Mesendoderm (in vitro differentiated cells): ENCODE results near the gene BICRAL.

Source experiments
- DNase-seq: peaks from one replicate; pipeline ENCODE4 v3.0.0; 2013
- H2AK5ac ChIP-seq: 2 replicates; pipeline ENCODE4 v1.6.1; 2013; ENCODE audit warnings: low read length, inconsistent platforms
- H2BK120ac ChIP-seq: 2 replicates; pipeline ENCODE4 v1.6.1; 2013; ENCODE audit warnings: low read depth, mild to moderate bottlenecking, low read length, moderate library complexity, mixed read lengths
- H2BK15ac ChIP-seq: replicated peaks from 2 replicates; pipeline ENCODE4 v1.6.1; 2013; ENCODE audit warnings: low read depth, mild to moderate bottlenecking, moderate library complexity
- H2BK5ac ChIP-seq: 2 replicates; pipeline ENCODE4 v1.6.1; 2013; ENCODE audit warnings: low read length, inconsistent platforms
- H3K18ac ChIP-seq: 2 replicates; pipeline ENCODE4 v1.6.1; 2013; ENCODE audit warnings: mild to moderate bottlenecking, low read length, mixed read lengths
- H3K23ac ChIP-seq: one replicate; pipeline ENCODE4 v1.6.1; 2013; ENCODE audit warnings: low read length
- H3K27ac ChIP-seq: 2 replicates; pipeline ENCODE4 v1.5.1; 2013; ENCODE audit warnings: low read depth, mild to moderate bottlenecking, inconsistent platforms, low read length, moderate library complexity
- H3K27me3 ChIP-seq: 2 replicates; pipeline ENCODE4 v1.6.1; 2013; ENCODE audit warnings: low read length, control low read depth, mild to moderate bottlenecking, inconsistent platforms; ENCODE audit not compliant: insufficient read depth, poor library complexity
- H3K36me3 ChIP-seq: 2 replicates; pipeline ENCODE4 v1.6.1; 2013; ENCODE audit warnings: low read length, inconsistent platforms; ENCODE audit not compliant: control insufficient read depth, insufficient read depth
- H3K4ac ChIP-seq: one replicate; pipeline ENCODE4 v1.6.1; 2013; ENCODE audit warnings: low read depth, mild to moderate bottlenecking, low read length, moderate library complexity
- H3K4me1 ChIP-seq: 2 replicates; pipeline ENCODE4 v1.6.1; 2013; ENCODE audit warnings: low read depth, low read length, inconsistent platforms; ENCODE audit not compliant: control insufficient read depth
- H3K4me2 ChIP-seq: 2 replicates; pipeline ENCODE4 v1.6.1; 2013; ENCODE audit warnings: low read length
- H3K4me3 ChIP-seq: 2 replicates; pipeline ENCODE4 v1.5.1; 2013; ENCODE audit warnings: mild to moderate bottlenecking, low read length
- H3K56ac ChIP-seq: one replicate; pipeline ENCODE4 v1.6.1; 2013; ENCODE audit warnings: low read length
- H3K79me1 ChIP-seq: 2 replicates; pipeline ENCODE4 v1.6.1; 2013; ENCODE audit warnings: low read length, inconsistent platforms
- H3K79me2 ChIP-seq: 2 replicates; pipeline ENCODE4 v1.6.1; 2013; ENCODE audit warnings: mild to moderate bottlenecking, low read length; ENCODE audit not compliant: control insufficient read depth, insufficient read depth
- H3K9ac ChIP-seq: 2 replicates; pipeline ENCODE4 v1.6.1; 2013; ENCODE audit warnings: low read length, inconsistent platforms
- H4K5ac ChIP-seq: one replicate; pipeline ENCODE4 v1.6.1; 2013; ENCODE audit warnings: low read length
- H4K8ac ChIP-seq: one replicate; pipeline ENCODE4 v1.6.1; 2013; ENCODE audit warnings: low read depth, mild to moderate bottlenecking, control low read depth, low read length, moderate library complexity
- WGBS: extraction: QIAGEN DNeasy Blood & Tissue Kit; methylation state at CpG from one replicate; pipeline ENCODE4 v1.1.7; 2013; ENCODE audit warnings: low lambda C conversion rate, missing lambda C conversion rate; ENCODE audit not compliant: insufficient coverage; ENCODE audit errors: extremely low coverage; 5-methylcytosine and 5-hydroxymethylcytosine counted together

Gene BICRAL

GRCh38 chr6:42916288-42916687, 134.4 kb downstream of the BICRAL start:
- WGBS, result no CpG with 5 or more reads among the region's 1 CpG
- Histone ChIP-seq H3K27ac (no peak overlapping the region), H3K18ac (no peak overlapping the region), H3K4me1 (no peaks in the 10 kb centered on the region), H3K56ac (no peak overlapping the region), H4K8ac (no peak overlapping the region), H3K4me2 (no peak overlapping the region), H3K4me3 (no peak overlapping the region), H2BK5ac (no peak overlapping the region), H2BK120ac (no peak overlapping the region), H3K4ac (no peak overlapping the region), H3K79me2 (no peaks in the 10 kb centered on the region), H3K36me3 (no peaks in the 10 kb centered on the region), H3K79me1 (no peaks in the 10 kb centered on the region), H3K9ac (no peak overlapping the region), H2BK15ac (no peak overlapping the region), H3K23ac (no peak overlapping the region), H2AK5ac (no peak overlapping the region), H3K27me3 (no peaks in the 10 kb centered on the region), H4K5ac (no peak overlapping the region)
- no peak for DNase-seq
